Calu3 (cell line): ENCODE measurements around the gene GPR45. TPM values are rescaled to one million over a fixed set of nuclear protein-coding genes. Genes with fewer than 3 reads are reported as not detected.

Experiments
- BruUV-seq: library from RNA; stranded (reverse); fragments of 400-500 nt; replicated peaks from 2 replicates; lab custom pipeline; 2021; lab: Mats Ljungman, UMichigan
- CTCF ChIA-PET: fragments of 300-600 bp; sonication (Branson Sonifier 250); formaldehyde crosslinking; loops from one replicate; lab custom pipeline; 2022; ENCODE audit warnings: antibody characterized with exemption; lab: Charles Lee
- DNase-seq: peaks from one replicate; pipeline ENCODE4 v3.0.0; 2022
- H3K27ac Mint-ChIP-seq: one replicate; pipeline ENCODE4 v1.8.0; 2022; ENCODE audit warnings: mixed read lengths; ENCODE audit not compliant: unreplicated experiment
- H3K27me3 Mint-ChIP-seq: one replicate; pipeline ENCODE4 v1.8.0; 2022; ENCODE audit warnings: mixed read lengths; ENCODE audit not compliant: unreplicated experiment
- H3K36me3 Mint-ChIP-seq: one replicate; pipeline ENCODE4 v1.8.0; 2022; ENCODE audit warnings: mild to moderate bottlenecking, moderate library complexity, mixed read lengths; ENCODE audit not compliant: insufficient read depth, unreplicated experiment
- H3K4me1 Mint-ChIP-seq: one replicate; pipeline ENCODE4 v1.8.0; 2022; ENCODE audit warnings: mild to moderate bottlenecking, low read depth, mixed read lengths; ENCODE audit not compliant: unreplicated experiment
- H3K4me3 Mint-ChIP-seq: one replicate; pipeline ENCODE4 v1.8.0; 2022; ENCODE audit warnings: mild to moderate bottlenecking, low read depth, moderate library complexity, mixed read lengths; ENCODE audit not compliant: unreplicated experiment
- H3K9me3 Mint-ChIP-seq: one replicate; pipeline ENCODE4 v1.8.0; 2022; ENCODE audit warnings: low read depth, mixed read lengths; ENCODE audit not compliant: unreplicated experiment
- CTCF ChIP-seq: fragments of 200-600 bp; IDR thresholded peaks from one replicate; pipeline ENCODE4 v1.8.0; 2022; ENCODE audit warnings: antibody characterized with exemption; ENCODE audit not compliant: unreplicated experiment
- intact Hi-C: fragments of 100-400 bp; cut with micrococcal nuclease; formaldehyde crosslinking; loops from one replicate; pipeline ENCODE4 v1.10.0; 2022; ENCODE audit not compliant: unreplicated experiment
- total RNA-seq: library from RNA; stranded (reverse); gene quantifications from 2 replicates; pipeline ENCODE4 v1.2.3, GENCODE V29; 2022

GPR45 gene
- total RNA-seq, 1 experiment from 2014 or later: not detected

- H3K9me3 Mint-ChIP-seq: no peaks in the 10 kb centered on the region
- intact Hi-C loops: loop anchor here (5.0 kb wide), 1 partner anchor 54 kb away; no protein-coding TSS in a partner anchor
- no TSS peak for BruUV-seq
- CTCF ChIA-PET: interaction anchor here (0.7 to 1.0 kb wide), 2 partner anchors 56 to 116 kb away, joined by 3 to 4 read pairs; no protein-coding TSS in a partner anchor
- no peak for TF ChIP-seq CTCF
- no peak overlapping the region for H3K27ac Mint-ChIP-seq
- H3K36me3 Mint-ChIP-seq: no peaks in the 10 kb centered on the region
- no peak overlapping the region for H3K4me3 Mint-ChIP-seq
- no peak for DNase-seq
- peaks cover 9% of the 10 kb centered on the region for H3K4me1 Mint-ChIP-seq
- peaks cover 14% of the 10 kb centered on the region for H3K27me3 Mint-ChIP-seq
Observed at GRCh38 chr2:105236060-105236424, 5.5 kb upstream of the GPR45 start.

GRCh38 chr2:105237045-105237765, 4.3 kb upstream of the GPR45 start:
- Mint-ChIP-seq H3K27ac (no peak overlapping the region), H3K27me3 (peaks cover 16% of the 10 kb centered on the region), H3K36me3 (no peaks in the 10 kb centered on the region), H3K4me3 (no peak overlapping the region), H3K4me1 (peaks cover 9% of the 10 kb centered on the region), H3K9me3 (no peaks in the 10 kb centered on the region)
- no peak for TF ChIP-seq CTCF
- CTCF ChIA-PET: no interaction called here
- intact Hi-C loops: loop anchor here (5.0 kb wide), 1 partner anchor 55 kb away; no protein-coding TSS in a partner anchor
- BruUV-seq: no TSS peak
- DNase-seq: no peak

GRCh38 chr2:105238664-105239240, 2.8 kb upstream of the GPR45 start:
- Mint-ChIP-seq H3K4me3 (no peak overlapping the region), H3K36me3 (no peaks in the 10 kb centered on the region), H3K27me3 (peaks cover 28% of the 10 kb centered on the region), H3K27ac (no peak overlapping the region), H3K4me1 (peaks cover 9% of the 10 kb centered on the region), H3K9me3 (no peaks in the 10 kb centered on the region)
- CTCF ChIA-PET: interaction anchor here (0.6 to 0.7 kb wide), 4 partner anchors 14 to 1054 kb away, joined by 3 to 5 read pairs (median 4); no protein-coding TSS in a partner anchor
- intact Hi-C loops: loop anchor here (5.0 kb wide), 1 partner anchor 56 kb away; no protein-coding TSS in a partner anchor
- DNase-seq: no peak
- TF ChIP-seq CTCF: no peak
- BruUV-seq: no TSS peak

DNA sequence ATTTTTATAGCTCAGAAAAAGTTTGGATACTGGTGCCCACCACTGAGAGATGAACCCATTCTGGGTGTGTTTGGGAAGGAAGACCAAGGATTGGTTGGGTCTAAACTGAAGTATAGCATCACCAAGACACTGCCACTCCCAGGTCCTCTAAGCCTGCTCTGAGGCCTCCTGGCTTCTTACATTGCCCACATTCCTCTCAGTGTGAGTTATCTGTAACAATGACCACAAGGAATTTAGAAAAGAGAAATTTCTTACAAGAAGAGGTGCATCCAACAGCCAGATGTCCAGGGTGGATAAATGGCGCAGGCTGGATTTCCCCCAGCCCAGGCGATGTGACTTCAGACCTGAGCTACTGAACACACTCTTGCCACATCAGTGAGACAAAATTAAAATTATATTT, 1.6 kb upstream of the GPR45 start:
- DNase-seq: no peak
- Mint-ChIP-seq H3K4me3 (no peak overlapping the region), H3K27ac (no peak overlapping the region), H3K36me3 (no peaks in the 10 kb centered on the region), H3K4me1 (peaks cover 8% of the 10 kb centered on the region), H3K9me3 (no peaks in the 10 kb centered on the region), H3K27me3 (peaks cover 36% of the 10 kb centered on the region)
- BruUV-seq: no TSS peak
- intact Hi-C loops: loop anchor here (5.0 kb wide), 1 partner anchor 58 kb away; no protein-coding TSS in a partner anchor
- CTCF ChIA-PET: no interaction called here
- no peak for TF ChIP-seq CTCF
